Panc1 (cell line): Measurements from ENCODE around the gene ABAT.

Source experiments
- TF ChIP-seq, protein P1 (sequence below): fragments of 450-650 bp; IDR thresholded peaks from 2 replicates; pipeline ENCODE4 v1.5.1; 2017; ENCODE audit warnings: mild to moderate bottlenecking
- TF ChIP-seq, protein P2 (sequence below), 2 experiments: IDR thresholded peaks; 2 replicates each; pipeline ENCODE4 v1.6.1; 2011 to 2012; ENCODE audit warnings: low read depth in 2 of 2, control low read depth in 1 of 2, low read length in 1 of 2, mild to moderate bottlenecking in 1 of 2, moderate library complexity in 1 of 2; ENCODE audit not compliant: insufficient read depth in 1 of 2

DNA sequence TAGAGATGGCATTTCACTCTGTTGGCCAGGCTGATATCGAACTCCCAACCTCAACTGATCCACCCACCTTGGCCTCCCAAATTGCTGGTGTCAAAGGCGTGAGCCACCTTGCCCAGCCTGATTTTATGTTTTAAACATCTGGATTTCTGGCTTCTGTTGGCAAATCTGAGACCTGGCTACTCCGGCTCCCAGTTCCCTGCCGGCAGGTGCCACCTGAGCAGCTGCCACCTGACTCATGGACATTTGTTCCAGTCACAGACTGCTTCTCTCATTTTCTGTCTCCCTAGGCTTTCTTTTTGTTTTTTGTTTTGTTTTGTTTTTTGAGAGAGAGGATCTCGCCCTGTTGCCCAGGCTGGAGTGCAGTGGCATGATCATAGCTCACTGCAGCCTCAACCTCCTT, 132.8 kb downstream of the ABAT start:
- TF ChIP-seq, protein P1, sequence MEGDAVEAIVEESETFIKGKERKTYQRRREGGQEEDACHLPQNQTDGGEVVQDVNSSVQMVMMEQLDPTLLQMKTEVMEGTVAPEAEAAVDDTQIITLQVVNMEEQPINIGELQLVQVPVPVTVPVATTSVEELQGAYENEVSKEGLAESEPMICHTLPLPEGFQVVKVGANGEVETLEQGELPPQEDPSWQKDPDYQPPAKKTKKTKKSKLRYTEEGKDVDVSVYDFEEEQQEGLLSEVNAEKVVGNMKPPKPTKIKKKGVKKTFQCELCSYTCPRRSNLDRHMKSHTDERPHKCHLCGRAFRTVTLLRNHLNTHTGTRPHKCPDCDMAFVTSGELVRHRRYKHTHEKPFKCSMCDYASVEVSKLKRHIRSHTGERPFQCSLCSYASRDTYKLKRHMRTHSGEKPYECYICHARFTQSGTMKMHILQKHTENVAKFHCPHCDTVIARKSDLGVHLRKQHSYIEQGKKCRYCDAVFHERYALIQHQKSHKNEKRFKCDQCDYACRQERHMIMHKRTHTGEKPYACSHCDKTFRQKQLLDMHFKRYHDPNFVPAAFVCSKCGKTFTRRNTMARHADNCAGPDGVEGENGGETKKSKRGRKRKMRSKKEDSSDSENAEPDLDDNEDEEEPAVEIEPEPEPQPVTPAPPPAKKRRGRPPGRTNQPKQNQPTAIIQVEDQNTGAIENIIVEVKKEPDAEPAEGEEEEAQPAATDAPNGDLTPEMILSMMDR = no peak
- TF ChIP-seq, protein P2, sequence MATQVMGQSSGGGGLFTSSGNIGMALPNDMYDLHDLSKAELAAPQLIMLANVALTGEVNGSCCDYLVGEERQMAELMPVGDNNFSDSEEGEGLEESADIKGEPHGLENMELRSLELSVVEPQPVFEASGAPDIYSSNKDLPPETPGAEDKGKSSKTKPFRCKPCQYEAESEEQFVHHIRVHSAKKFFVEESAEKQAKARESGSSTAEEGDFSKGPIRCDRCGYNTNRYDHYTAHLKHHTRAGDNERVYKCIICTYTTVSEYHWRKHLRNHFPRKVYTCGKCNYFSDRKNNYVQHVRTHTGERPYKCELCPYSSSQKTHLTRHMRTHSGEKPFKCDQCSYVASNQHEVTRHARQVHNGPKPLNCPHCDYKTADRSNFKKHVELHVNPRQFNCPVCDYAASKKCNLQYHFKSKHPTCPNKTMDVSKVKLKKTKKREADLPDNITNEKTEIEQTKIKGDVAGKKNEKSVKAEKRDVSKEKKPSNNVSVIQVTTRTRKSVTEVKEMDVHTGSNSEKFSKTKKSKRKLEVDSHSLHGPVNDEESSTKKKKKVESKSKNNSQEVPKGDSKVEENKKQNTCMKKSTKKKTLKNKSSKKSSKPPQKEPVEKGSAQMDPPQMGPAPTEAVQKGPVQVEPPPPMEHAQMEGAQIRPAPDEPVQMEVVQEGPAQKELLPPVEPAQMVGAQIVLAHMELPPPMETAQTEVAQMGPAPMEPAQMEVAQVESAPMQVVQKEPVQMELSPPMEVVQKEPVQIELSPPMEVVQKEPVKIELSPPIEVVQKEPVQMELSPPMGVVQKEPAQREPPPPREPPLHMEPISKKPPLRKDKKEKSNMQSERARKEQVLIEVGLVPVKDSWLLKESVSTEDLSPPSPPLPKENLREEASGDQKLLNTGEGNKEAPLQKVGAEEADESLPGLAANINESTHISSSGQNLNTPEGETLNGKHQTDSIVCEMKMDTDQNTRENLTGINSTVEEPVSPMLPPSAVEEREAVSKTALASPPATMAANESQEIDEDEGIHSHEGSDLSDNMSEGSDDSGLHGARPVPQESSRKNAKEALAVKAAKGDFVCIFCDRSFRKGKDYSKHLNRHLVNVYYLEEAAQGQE (IDR thresholded peaks at IDR 0.05; ENCODE audit: insufficient read depth in 1 of 2, low read depth in 2 of 2, low read length in 1 of 2) = no peak
